ENCODE results near the gene RXRA.

The RXRA gene

DNA sequence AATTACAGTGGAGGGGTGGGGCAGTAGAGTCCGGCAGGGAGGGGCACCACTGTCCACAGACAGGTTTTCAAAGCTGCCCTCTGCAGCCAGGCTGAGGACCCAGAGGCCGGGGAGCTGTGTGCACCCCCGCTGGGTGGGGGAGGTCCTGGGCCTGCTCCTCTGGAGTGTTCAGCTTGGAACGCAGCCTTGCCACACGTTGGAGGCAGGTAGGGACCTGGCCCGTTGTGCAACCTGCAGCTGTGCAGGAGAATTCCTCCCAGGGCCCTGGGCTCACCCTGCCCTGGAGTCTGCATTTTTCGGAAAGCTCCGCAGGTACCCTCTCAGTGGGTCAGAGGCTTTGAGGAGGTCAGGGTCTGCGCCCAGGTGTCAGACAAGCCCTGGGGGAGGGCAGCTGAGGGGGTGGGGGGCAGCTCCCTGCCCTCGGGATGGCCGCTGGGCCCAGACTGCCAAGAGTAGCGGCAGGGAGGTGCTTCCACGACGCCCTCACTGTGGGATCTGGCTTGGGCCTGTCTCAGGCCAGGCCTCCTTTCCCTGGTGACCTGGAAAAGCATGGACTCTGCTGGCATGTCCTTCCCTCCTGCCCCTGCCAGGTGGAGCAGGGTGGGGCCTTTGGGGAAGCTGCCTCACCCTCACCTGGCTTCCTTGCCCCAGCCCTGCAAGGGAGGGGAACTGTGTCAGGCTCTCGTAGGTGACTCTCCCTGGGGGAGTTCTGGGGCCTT lies 29.5 kb downstream of the RXRA start:
- no peak for DNase-seq

DNA sequence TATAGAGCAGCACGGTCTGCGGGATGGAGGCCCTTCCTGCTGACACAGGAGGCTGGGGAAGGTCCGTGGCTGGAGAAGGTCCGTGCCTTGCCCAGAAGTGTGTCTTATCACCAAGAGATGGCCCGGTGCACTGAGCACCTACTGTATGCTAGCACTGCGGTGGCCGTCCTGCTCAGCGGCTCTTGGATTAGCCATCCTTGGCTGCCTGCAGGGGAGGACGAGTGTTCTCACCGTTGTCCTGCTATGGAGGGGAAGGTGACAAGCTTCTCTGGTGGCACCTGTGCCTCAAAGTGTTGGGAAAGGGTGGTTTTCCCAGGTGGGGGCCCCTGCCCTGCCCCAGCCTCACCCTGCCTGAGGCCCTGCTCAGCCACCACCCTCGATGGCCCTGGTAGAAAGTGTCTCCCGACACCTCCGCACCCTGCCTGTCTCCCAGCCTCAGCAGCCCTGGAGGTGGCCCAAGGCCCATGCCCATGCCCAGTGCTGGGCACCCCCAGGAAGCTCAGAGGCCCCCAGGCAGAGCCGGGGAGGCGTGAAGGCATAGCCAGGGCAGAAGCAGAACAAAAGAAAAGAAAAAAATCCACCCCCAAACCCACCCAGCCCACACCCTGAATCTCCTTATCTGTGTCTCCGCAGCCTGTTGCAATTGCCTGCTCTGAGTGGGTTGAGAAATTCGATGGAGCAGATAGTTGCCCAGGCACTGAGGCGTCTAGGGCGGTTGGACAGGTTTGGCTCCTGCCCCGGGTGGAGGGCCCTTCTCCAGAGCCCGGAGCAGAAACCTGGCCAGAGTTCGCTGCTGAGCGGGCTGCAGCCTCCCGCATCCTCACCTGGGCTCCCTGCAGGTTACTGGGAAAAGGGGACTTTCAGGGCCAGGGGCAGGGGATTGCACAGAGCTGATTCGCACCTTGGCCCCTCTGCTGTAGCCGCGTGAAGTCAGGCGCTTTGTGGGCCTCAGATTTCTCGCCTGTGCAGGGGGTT lies 30.5 kb downstream of the RXRA start:
- DNase-seq = no peak

DNA sequence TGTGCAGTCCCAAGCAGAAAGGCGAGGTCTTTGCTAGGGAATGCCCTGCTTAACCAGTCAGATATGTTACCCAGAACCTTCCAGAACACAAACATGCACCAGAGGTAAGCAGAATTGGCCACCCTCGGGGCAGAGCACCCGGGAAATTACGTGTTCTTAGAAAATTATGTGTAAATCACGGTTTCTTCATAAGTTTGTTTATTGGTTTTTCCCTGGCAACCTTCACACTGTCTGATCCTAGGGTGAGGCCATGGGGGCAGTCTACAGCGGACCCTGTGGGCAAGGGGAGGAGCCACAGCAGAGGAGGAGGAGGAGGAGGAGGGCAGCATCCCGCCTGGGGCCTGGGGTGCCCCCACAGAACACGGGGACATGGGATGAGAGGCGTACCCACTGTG lies 31.4 kb downstream of the RXRA start:
- no peak for DNase-seq

DNA sequence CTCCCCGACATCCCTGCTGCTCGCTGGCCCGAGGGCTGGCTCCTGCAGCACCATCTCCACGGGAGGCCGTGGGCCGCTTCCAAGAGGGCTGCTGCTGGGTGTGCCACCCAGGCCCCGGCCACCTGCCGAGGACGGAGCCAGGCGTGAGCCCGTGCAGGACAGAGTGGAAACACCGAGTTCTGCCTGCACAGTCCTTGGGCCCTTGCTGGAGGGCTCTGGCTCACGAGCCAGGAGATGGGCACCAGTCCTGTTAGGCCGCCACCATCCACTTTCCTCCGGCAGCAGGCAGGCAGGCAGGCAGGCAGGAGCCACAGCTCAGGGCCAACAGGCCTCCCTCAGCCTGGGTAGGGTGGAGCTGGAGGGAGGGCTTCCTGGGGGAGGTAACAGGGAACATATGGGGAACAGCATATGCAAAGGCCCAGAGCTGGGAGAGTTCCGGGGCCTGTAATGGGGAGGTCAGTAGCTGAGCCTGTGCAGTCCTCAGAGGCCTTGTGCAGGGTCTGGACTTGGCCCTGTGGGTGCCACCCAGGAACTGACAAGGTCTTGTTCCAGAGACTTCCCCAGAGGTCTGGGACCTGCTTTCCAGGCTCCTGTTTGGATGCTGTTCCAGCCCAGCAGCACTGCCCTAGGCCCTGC lies 31.9 kb downstream of the RXRA start:
- no peak for DNase-seq

DNA sequence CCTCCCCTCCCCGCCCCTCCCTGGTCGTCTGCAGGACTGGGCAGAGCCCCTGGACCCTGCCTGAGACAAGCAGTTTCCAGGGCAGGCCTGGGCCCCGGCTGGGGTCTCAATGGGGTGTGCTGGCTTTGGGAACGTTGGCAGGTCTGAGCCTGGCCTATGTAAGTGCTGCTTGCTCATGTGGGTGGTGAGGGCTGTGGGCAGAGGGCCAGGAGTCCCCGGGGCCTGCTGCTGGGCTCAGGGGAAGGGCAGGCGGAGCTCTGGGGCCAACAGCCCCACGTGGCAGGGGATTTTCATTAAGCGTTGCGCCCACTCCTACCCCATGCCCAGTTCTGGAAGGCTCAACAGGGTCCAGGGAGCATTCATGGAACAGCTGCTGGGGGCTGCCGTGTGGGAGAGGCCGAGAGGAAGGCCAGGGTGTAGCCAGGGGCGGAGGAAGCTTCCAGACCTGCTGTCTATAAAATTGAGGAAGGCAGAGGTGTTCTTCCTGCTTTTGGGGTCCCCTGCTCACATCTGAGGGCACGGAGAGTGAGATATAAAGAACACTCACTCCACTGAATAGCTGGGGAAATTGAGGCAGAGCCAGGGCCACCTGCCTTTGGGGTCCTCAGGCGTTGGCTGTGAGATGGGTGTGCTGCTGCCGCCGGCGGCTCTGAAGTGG lies 32.5 kb downstream of the RXRA start:
- DNase-seq = no peak

DNA sequence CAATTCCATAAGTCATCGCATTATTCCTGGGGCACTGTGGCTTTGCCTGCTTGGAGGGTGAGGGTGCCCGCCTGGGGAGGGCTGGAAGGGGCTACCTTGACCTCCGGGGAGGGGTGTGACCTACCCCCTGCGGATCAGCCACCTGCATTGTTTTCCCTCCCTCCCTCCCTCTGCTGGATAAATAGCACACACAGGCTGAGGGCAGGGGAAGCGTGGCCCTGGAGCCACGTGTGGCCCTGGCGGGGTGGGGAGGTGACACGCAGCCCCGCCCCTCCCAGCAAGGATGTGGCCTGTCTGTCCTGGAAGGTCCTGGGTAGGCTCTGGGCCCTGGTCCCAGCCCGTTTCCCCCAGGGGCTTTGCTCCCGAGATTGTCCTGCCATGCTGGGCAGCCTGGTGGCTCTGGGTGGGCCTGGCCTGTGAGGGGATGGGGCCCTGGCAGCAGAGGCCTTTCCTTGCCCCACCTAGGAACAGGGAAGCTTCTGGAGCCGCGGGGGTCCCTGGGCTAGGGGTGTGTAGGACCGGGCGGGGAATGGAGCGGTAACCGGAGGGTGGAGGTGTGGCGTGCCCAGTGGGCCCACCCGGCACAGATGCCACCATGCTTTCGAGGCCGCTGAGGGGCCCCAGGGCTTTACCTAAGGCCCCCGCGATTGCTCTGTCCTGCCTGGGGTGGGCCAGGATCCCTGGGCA lies 33.4 kb downstream of the RXRA start:
- DNase-seq = no peak

DNA sequence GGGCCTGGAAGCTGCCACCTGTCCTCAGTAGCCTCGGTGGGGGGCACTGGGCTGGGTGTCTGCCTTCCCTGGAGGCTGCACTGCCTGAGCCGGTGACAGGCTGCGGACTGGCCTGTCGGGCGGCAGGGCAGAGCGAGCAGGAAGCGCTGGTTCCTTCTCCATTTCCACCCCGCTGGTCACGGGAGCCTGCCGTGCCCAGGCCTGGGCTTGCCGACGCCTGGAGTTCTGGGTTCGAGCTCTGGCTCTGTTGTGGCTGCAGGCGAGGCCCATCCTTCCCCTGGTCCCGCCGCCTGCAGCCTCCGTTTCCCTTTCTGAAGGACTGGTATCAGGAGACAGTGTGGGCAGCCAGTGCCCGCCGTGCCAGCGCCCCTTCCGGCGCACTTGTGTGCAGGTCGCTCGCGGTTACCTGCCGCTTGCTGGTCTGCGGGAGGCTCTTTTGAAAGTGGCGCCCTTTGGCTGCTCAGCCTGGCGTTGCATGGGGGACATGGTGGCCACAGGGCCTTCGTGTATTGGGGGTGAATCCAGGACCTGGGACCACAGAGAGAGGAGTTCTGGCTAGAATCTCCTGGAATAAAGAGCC lies 34.0 kb downstream of the RXRA start:
- no peak for DNase-seq

DNA sequence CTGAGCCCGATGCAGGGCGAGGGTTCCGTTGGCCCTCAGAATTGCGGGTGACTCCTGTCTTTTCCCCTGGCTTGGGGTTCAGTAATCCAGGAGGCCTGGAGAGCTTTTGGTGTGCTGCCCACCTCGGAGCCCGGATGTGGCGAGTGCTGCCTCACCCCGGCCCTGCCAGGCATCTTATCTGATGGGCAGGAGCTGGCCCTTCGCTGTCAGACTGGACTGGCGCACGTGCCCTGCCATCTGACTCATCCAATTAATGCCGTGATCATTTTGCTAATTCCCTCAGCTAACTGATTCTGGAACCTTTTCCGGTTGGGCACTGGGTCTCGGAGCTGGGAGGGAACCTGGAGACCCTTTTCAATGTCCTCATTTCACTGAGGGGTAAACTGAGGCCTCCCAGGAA lies 34.6 kb downstream of the RXRA start:
- DNase-seq = no peak

DNA sequence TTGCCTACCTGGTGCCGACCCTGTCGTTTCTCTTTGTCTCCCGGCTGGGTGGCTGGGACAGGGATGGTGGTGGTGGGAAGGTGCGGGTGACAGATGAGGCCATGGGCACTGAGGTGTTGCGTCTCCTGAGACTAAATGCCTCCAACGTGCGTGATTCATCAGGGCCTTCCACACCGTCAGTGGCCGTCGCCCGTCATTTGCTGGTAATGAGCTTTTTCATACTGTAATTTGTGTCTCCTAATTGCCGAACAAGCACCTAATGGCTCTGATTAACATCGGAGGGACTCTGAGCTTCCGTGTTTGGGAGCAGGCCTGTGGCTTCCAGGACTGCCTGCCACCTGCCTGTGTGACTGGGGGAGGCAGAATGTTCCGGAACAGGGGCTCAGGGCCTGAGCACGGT lies 35.2 kb downstream of the RXRA start:
- DNase-seq = no peak

DNA sequence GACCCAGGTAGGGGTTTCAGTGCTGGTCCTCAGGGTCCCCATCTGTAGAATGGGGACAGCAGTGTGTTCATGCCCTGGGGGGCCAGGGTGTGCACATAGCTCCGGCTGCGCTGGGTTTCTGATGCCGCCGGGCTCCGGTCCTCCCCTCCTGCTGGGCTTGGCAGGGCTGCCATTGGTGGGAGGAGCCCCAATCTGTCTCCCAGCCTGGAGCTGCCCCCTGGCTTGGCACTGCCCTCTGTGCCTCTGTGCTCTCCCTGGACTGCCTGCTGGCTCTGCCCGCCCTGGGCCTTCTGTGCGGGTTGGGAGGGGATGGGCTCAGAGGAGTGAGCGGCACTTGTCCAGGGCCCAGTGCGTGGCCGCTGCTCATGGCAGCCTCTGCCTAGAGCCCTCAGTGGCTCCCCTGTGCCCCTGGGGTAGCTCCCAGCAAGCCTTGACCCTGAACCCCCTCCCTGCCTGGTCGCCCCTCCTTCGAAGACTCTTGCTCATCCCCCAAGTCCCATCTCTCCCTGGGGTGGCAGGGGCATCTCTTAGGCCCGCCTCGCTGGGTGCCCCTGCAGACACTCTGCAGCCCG lies 35.7 kb downstream of the RXRA start:
- DNase-seq = no peak

DNA sequence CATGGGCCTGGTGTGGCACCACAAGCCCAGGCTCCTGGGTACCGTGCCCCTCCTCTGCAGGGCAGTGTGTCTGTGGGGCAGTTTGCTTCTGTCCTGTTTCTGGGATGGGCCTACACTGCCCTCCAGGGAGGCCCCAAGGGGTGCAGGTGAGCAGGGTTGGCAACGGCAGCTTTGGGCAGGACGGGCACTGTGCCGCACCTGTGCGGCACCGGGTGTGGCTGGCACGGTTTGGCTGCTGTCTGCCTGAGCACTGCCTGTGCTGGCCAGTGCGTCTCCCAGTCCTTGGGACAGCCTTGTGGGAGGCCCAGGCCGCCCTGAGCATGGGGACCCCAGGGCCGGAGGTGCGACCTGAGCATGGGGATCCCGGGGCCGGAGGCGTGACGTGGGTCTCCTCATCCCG lies 37.2 kb downstream of the RXRA start:
- DNase-seq = no peak

DNA sequence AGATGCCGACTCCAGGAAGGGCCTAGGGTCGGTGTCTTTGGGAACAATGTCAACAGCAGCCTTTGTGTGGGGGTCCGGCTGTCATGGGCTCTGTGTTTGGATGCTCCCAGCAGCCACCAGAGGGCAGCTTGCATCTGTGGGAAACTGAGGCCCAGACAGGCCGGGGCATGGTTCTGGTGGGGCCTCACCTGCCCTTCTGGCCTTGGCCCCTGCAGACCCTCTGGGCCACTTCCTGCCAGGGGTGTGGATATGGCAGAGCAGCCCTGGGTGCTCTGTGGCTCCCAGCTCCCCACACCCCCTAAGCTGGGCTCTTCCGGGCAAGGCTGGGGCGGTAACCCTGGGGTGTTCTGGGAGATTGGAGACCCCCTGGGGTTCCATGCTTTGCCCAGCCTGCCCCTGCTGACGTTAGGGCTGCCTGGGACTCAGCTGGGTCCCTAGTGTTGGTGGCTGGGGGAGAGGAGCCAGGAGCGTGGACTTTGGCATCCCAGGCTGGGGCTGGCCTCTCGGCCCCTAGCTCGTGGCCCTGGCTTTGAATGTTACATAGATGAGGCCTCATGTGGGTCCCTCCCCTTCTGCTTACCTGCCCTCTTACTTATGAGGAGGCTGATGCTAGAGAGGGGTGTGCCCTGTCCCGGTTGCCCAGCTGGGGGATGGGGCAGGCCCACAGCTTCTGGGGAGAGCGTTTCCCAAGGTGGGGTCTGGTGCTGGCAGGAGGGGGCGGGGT lies 38.3 kb downstream of the RXRA start:
- no peak for DNase-seq

DNA sequence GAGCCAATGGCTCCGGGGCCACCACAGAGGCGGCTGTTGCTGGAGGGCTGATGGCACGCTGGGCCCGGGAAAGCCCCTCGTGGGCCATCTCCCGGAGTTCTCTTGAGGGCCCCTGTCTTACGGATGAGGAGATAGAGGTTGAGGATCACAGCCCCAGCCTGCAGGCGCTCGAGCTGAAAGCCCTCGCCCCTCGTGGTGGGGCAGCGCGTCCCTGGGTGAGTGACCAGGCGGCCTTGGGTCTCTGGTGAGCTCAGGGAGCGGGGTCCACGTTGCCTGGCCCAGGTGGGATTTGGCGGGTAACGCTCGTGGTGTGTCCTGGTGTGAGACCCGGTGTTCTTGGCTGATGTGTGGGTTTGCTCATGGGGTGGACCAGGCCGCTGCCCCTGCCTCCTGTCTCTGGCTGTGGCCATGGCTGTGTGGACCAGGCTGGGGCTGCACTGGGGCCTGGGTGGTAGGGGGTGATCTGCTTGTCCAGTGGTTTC lies 38.9 kb downstream of the RXRA start:
- no peak for DNase-seq

DNA sequence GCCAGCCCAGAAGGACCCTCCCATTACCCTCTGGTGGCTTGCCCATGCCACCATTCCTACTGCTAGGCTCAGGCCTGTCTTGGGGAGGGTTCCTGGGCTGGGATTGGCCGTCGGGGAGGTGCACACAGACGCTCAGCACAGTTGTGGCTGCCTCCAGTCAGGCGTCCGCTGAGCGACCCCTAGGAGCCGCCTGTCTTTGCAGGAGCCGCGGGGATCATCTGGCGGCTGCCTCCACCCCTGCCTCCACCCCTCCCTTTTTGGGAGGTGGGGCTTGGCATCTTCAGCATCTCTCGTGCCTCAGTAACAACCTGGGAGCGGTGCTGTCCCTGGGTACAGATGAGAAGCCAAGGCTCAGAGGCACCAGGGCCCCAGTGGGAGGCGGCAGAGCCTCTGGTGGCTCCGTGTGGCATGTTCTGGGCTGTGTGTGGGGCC lies 39.6 kb downstream of the RXRA start:
- DNase-seq = no peak

DNA sequence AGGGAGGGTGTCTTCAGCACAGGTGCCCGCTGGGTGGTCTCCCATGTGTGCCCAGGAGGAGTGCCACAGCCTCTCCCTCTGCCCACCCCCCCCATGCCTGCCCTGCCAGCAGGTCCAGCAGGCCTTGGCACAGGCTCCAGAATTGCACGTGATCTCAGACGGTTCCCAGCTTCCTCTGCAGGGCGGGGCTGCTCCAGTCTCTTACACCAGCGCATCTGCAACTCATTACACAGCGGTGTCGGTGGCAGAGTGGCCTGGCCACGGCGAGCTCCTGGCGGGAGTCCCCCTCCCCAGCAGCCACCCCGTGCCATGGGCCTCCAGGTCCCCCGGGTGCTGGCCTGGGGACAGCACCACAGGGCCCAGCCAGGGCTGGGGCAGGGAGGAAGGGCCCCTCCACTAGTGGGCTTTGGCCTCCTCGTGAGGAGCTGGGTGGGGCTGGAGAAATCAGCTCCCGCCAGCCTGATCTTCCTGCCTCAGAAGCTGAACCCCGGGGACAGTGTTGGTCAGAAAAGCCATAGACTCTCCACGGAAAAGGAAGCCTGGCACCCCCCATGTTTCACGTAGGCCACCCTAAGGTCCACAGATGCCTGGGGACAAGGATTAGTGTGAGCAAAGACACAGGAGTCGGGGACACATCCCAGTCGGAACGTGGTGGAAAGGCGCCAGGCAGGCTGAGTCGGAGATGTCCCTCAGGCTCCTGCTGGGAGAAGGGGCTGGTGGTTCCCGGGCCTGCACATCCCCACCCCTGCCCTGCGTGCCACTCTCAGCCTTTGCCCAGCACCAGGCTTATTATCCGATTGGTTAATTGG lies 40.2 kb downstream of the RXRA start:
- no peak for DNase-seq

DNA sequence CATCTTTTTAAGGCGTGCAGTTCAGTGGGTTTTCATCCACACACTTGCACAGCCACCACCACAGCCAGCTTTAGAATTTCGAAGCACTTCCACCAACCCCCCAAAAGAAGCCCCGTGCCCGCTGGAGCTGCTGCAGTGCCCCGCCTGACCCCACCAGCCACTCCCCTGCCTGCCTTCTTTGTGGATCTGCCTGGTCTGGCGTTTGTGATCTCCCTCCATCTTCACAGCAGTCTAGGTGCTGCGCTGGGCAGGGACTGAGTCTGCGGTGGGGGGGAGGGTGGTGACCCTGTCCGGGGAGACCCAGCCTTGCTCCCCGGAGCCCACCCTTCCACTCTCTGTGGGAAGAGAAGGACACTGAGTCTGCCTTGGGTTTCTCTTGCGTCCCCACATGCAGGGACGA lies 40.8 kb downstream of the RXRA start:
- DNase-seq = no peak

DNA sequence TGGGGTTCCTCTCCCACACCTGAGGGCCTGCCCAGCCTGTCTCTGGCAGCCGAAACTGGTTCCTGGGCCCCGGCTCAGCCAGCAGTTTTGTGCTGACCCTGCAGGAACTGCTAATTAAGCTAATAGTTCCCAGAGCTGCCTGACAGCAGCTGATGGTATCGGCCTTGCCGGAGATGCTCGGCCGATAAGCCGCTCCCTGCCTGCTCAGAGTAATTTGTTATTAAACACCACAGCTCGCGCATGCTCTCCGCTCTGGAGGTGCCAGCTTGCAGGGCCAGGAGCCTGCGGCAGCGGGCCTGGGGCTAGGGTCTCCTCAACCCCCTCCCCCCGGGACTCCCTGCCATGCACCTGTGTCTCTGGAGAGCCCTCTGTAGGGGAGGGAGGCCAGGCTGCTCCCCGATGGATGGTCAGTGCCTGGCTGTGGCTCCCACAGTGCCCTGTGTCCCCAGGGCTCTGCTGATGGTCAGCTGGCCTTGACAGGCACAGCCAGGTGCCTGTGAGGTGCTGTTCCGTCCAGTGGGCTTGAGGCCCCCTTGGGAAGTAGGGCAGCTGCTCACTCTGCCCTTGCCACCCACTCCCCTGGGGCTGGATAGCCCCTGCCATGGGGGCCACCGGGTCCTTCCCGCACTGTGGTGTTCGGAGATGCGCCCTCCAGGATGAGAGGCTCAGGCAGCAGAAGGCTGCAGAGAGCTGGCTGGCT lies 41.7 kb downstream of the RXRA start:
- no peak for DNase-seq

DNA sequence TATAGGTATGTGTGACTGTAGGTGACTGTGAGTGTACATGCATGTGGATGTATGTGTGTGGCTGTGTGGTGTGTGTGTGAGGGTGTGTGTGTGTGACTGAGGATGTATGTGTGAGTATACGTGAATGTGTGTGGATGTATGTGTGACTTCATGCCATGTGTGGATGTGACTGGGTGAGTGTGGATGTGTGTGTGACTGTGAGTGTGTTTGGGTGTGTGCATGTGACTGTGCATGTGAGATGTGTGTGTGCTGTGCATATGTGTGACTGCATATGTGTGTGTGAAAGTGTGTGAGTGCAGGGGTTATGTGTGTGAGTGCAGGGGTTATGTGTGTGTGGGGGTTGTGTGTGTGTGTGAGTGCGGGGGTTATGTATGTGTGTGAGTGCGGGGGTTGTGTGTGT lies 42.3 kb downstream of the RXRA start:
- no peak for DNase-seq

All from T-helper 9 cell (primary cell).